Peyer's patch (tissue), 4 donors: ENCODE data around the gene PRKAR2A. TPM values are rescaled to one million over a fixed set of nuclear protein-coding genes. Genes with fewer than 3 reads are reported as not detected.

ENCODE experiments used
- DNase-seq, 3 donors: peaks; one replicate each; pipeline ENCODE4 v3.0.0-alpha.2; 2017 to 2019
- H3K27ac ChIP-seq, 4 donors: fragments of 200-600 bp; sonication (generic); one replicate each; pipeline ENCODE4 v1.5.1; 2016 to 2019
- H3K27me3 ChIP-seq, 2 donors: fragments of 200-600 bp; sonication (generic); one replicate each; pipeline ENCODE4 v1.5.1; 2019
- H3K36me3 ChIP-seq, 3 donors: fragments of 200-600 bp; sonication (generic); one replicate each; pipeline ENCODE4 v1.5.1; 2016 to 2019
- H3K4me1 ChIP-seq, 4 donors: fragments of 200-600 bp; sonication (generic); one replicate each; pipeline ENCODE4 v1.5.1; 2016 to 2019
- H3K4me3 ChIP-seq, 4 donors: fragments of 200-600 bp; sonication (generic); 1 replicate in 3 of 4; 2 replicates in 1 of 4; pipeline ENCODE4 v1.5.1; 2016 to 2019; ENCODE audit warnings: mild to moderate bottlenecking in 1 of 4
- H3K9me3 ChIP-seq, 4 donors: fragments of 200-600 bp; sonication (generic); one replicate each; pipeline ENCODE4 v1.5.1; 2016 to 2019; ENCODE audit warnings: mild to moderate bottlenecking in 1 of 4
- POLR2A ChIP-seq, 2 donors: fragments of 450-650 bp; IDR thresholded peaks; one replicate each; pipeline ENCODE4 v1.5.1; 2017; ENCODE audit warnings: antibody characterized with exemption in 2 of 2, mild to moderate bottlenecking in 2 of 2, moderate library complexity in 2 of 2
- total RNA-seq, 4 donors: library from RNA; depleted of rRNA; stranded (reverse); fragments of >200 nt; gene quantifications; one replicate each; pipeline ENCODE4 v1.1.0, GENCODE V29; 2016
- TF ChIP-seq, protein P1 (sequence below), 6 experiments: fragments of 450-650 bp in 4 of 6; fragments of 200-600 bp in 2 of 6; sonication (generic) in 1 of 6; IDR thresholded peaks; one replicate each; pipeline ENCODE4 v1.5.1; 2017 to 2019; ENCODE audit warnings: antibody characterized with exemption in 6 of 6, mild to moderate bottlenecking in 3 of 6, moderate library complexity in 1 of 6

Gene PRKAR2A
- total RNA-seq, 4 donors from 2014 or later: 21.0 to 34.7 (median 25.8) TPM

DNA sequence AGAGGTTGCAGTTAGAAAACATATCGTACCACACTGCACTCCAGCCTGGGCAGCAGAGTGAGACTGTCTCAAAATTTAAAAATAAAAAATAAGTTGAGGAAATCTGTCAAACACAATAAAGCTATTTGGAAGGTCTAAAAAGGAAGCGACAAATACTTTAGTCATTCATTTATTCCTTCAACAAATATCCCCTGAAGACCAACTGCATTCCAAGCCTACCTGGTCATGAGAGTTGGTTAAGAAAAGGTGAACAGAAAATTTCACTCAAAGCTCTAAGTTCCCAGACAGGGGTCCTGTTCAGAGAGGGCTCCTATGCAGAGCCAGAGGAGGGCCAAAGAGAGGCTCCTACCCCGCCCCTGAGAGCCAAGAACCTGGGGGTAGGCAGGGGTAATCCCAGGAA, 15.4 kb upstream of the PRKAR2A start:
- H3K27me3 ChIP-seq: no peaks in the 10 kb centered on the region
- no peak overlapping the region for H3K27ac ChIP-seq
- no peaks in the 10 kb centered on the region for H3K4me1 ChIP-seq
- H3K36me3 ChIP-seq: peaks cover 0 to 41% (median 0%) of the 10 kb centered on the region in 3 donors
- TF ChIP-seq, protein P1, sequence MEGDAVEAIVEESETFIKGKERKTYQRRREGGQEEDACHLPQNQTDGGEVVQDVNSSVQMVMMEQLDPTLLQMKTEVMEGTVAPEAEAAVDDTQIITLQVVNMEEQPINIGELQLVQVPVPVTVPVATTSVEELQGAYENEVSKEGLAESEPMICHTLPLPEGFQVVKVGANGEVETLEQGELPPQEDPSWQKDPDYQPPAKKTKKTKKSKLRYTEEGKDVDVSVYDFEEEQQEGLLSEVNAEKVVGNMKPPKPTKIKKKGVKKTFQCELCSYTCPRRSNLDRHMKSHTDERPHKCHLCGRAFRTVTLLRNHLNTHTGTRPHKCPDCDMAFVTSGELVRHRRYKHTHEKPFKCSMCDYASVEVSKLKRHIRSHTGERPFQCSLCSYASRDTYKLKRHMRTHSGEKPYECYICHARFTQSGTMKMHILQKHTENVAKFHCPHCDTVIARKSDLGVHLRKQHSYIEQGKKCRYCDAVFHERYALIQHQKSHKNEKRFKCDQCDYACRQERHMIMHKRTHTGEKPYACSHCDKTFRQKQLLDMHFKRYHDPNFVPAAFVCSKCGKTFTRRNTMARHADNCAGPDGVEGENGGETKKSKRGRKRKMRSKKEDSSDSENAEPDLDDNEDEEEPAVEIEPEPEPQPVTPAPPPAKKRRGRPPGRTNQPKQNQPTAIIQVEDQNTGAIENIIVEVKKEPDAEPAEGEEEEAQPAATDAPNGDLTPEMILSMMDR (IDR thresholded peaks at IDR 0.05): no peak
- TF ChIP-seq POLR2A (IDR thresholded peaks at IDR 0.05): no peak
- DNase-seq: no peak
- H3K9me3 ChIP-seq: no peaks in the 10 kb centered on the region
- no peak overlapping the region for H3K4me3 ChIP-seq

DNA sequence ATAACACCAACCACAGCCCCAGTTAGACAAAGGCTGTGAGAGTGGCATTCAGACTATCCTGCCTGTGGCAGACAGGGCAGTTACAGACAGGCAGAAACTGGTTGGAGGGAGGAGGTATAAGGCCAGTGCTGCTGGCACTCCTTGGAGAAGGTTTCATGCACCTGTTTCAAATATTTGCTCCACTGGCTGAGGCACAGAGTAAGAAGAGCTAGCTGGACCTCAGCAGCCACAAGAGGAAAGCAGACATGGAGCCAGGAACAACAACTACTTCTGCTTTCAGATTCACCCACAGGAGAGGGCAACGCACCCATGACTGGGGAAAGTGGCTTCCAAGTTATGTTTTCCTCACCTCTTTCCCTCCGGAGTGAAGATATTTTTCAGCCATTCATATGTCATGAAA, 11.5 kb upstream of the PRKAR2A start:
- H3K36me3 ChIP-seq: peaks cover 0 to 53% (median 0%) of the 10 kb centered on the region in 3 donors
- peaks cover 0 to 2% (median 0%) of the 10 kb centered on the region in 4 donors for H3K4me1 ChIP-seq
- H3K27ac ChIP-seq: no peak overlapping the region
- no peaks in the 10 kb centered on the region for H3K9me3 ChIP-seq
- TF ChIP-seq, protein P1 (IDR thresholded peaks at IDR 0.05): no peak
- TF ChIP-seq POLR2A (IDR thresholded peaks at IDR 0.05): no peak
- no peak for DNase-seq
- no peaks in the 10 kb centered on the region for H3K27me3 ChIP-seq
- H3K4me3 ChIP-seq: no peak overlapping the region

DNA sequence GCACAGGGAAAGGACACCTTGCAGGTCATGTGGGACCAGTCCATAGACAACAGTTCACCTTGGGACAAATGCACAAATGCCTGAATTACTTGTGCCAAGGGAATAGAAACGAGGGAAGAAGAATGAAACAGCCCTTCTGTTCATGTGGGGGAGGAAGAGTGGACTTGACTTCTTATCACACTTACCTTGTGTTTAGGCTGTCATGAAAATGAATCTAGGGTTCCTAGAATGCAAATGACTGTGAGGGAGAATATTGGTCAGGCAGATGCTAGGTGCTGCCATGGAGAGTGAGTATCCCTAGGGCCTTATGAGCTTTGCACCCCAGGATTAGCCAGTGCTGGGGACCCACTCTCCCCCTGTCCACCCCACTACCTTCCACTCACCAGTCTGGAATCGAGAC, 11.0 kb upstream of the PRKAR2A start:
- H3K9me3 ChIP-seq: no peaks in the 10 kb centered on the region
- H3K27me3 ChIP-seq: no peaks in the 10 kb centered on the region
- H3K27ac ChIP-seq: no peak overlapping the region
- H3K4me3 ChIP-seq: no peak overlapping the region
- no peak for TF ChIP-seq POLR2A (IDR thresholded peaks at IDR 0.05)
- TF ChIP-seq, protein P1 (IDR thresholded peaks at IDR 0.05): no peak
- H3K36me3 ChIP-seq: peaks cover 0 to 53% (median 0%) of the 10 kb centered on the region in 3 donors
- no peak for DNase-seq
- H3K4me1 ChIP-seq: peaks cover 0 to 7% (median 0%) of the 10 kb centered on the region in 4 donors

DNA sequence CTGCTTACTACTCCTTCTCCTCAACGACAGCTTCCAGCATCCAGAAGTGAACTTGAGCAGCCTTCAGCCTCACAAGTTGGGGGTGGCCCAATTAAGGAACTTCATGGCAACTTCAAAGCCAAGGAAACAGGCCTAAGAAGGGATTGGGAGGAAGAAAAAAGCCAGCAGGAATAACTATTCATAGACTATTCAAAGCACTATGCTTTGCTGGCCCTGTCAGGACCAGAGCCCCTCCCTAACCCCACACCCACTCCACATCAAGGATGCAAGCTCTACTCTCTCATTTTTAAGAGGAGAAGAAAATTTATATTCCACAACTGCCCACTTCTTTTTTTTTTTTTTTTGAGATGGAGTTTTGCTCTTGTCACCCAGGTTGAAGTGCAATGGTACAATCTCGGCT, 10.0 kb upstream of the PRKAR2A start:
- TF ChIP-seq, protein P1 (IDR thresholded peaks at IDR 0.05): no peak
- no peak for TF ChIP-seq POLR2A (IDR thresholded peaks at IDR 0.05)
- H3K36me3 ChIP-seq: peaks cover 0 to 53% (median 0%) of the 10 kb centered on the region in 3 donors
- no peaks in the 10 kb centered on the region for H3K27me3 ChIP-seq

DNA sequence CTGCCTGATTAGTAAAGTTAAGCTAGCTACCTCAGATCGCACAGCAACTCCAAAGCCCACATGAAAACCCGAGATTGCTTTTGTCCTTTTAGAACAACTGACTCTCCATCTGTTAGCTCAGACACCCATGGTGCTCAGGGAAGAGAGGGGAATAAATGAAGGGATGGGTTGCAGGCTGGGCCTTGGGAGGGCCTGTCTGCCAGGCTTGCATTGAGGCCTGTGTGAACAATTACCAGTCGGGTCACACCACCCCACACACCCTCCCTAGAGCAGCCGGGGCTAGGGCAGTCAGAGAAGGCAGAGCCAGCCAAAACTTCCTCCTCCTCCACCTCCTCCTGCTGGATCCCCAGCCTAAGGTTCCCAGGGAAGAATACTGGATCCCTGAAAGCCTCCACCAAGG, 8.8 kb upstream of the PRKAR2A start:
- Histone ChIP-seq H3K27me3 (no peaks in the 10 kb centered on the region), H3K36me3 (peaks cover 0 to 49% (median 0%) of the 10 kb centered on the region in 3 donors), H3K27ac (peak overlapping the region in 2 of 4 donors; percentile 10 to 73), H3K9me3 (no peaks in the 10 kb centered on the region), H3K4me1 (peaks cover 0 to 10% (median 0%) of the 10 kb centered on the region in 4 donors), H3K4me3 (no peak overlapping the region)
- no peak for DNase-seq
- TF ChIP-seq POLR2A (IDR thresholded peaks at IDR 0.05): no peak
- TF ChIP-seq, protein P1 (IDR thresholded peaks at IDR 0.05): no peak

More for the DNA sequence above, 10.0 kb upstream of the PRKAR2A start:
- H3K4me1 ChIP-seq: peaks cover 0 to 10% (median 0%) of the 10 kb centered on the region in 4 donors
- H3K27ac ChIP-seq: no peak overlapping the region
- no peak for DNase-seq
- no peaks in the 10 kb centered on the region for H3K9me3 ChIP-seq
- H3K4me3 ChIP-seq: no peak overlapping the region
